Bone marrow (tissue), 2 donors: ENCODE data around the gene GABRG3.
"Not testable (repeated sequence)": the region's sequence is repeated elsewhere in the genome, so short reads cannot be mapped to it uniquely, and the experiment has no call there.

Experiments used
- DNase-seq, 2 donors: peaks; one replicate each; lab custom pipeline; 2025; lab: John Stamatoyannopoulos, UW

Gene GABRG3

DNA sequence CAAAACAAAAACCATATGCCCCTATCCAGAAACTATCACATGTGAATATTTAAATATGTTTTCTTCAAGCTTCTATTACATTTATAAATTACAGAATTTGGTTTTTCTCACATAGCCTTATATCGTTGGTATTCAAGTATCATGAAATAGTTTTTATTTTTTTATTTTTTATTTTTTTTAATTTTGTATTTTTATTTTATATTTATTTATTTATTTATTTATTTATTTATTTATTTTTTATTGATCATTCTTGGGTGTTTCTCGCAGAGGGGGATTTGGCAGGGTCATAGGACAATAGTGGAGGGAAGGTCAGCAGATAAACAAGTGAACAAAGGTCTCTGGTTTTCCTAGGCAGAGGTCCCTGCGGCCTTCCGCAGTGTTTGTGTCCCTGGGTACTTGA is 32.0 kb downstream of the GABRG3 start:
- DNase-seq = not testable (repeated sequence)

- not testable (repeated sequence) for DNase-seq
These were observed 33.2 kb downstream of the GABRG3 start for GRCh38 chr15:27004226-27004625.

DNA sequence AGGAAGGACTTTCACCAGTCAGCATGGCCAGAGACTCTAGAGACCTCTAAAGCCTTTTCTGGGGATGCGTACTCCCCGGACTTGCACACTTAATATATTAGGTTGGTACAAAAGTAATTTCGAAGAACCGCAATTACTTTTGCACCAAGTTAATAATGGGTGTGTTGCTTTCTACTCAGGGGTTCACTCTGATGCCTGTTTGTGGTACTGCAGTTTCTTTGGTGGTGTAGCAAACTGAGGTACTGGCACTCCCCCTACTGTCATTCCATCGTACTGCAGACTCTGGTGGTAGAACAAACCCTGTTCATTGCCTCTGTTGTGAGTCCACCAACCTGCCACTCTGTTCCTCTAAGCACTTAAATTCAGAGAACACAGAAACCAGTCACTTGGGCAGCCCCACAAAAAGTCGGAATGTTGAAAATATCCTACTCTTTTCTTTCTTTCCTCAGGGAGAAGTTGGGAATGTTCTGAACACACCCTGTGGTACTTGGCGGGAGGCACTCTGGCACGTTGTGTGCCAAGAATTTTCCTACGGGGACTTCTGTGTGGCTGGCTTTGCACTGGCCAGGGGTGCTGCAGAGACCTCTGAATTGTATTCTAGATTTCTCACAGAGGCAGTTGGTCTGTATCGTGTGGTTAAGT is 46.3 kb downstream of the GABRG3 start:
- DNase-seq = peak in 1 of 2 donors; percentile 69

GRCh38 chr15:27019687-27020086 is 48.7 kb downstream of the GABRG3 start:
- DNase-seq = no peak

GRCh38 chr15:27025481-27025966 is 54.5 kb downstream of the GABRG3 start:
- DNase-seq = no peak

- no peak for DNase-seq
These were observed 56.2 kb downstream of the GABRG3 start for GRCh38 chr15:27027229-27027628.

GRCh38 chr15:27028858-27029477 is 58.0 kb downstream of the GABRG3 start:
- no peak for DNase-seq

- DNase-seq = no peak
These were observed 65.2 kb downstream of the GABRG3 start for GRCh38 chr15:27036210-27036609.

GRCh38 chr15:27037501-27037900 is 66.5 kb downstream of the GABRG3 start:
- DNase-seq = no peak

DNA sequence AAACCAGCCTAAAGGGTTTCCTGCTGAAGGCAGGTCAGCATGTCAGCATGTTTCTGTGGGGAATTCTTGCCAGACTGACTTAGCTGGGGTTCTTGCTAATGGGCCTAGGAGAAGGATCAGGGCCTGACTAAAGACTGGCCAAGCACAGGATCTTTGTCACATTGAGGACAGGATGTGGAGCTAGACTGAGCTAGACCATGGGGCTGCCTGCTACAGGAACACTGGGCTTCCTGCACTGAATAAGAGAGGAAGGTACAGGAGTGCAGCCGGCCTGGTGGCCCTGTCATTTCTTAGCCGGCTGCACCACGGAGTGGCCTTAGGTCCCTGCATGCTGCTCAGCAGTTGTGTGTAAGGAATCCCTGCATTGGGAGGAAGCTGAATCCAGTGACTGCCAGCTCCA is 68.2 kb downstream of the GABRG3 start:
- DNase-seq = no peak

DNA sequence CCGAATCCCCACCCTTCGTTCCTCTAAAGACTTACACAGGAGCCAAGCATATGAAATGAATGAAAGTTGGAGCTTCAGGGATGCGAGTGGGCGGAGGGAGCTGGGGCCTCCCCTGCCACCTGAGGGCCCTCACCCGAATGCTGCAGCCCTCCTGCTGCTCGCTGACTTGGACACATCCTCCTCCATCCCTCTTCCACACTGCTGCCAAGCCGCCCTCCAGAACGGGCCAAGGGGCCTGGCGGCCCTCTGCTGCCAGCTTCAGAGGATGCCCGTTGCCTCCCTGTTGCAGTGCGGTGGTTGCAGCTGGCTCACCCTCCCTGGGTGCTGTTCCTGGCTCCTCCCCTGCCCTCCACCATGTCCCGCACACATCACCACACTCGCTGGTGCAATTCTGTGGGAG is 71.2 kb downstream of the GABRG3 start:
- DNase-seq = no peak

DNA sequence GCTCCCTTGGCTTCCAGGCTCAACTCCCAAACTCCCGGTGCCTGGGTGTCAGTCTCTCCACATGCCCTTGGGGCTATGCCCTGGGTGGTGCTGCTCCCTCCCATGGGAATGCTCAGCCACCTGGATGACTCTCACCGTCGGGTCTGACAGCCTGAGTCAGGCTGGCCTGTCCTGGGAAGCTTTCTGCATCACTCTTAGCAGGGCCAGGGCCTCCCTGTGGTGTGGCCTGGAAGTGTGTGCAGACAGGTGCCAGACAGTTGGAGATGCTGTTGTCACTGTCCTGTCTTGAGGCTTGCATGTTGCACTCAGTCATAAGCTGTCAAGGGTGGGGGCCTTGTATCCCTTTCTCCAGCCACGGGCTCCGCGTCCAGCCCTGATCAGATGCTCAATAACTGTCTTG is 71.7 kb downstream of the GABRG3 start:
- no peak for DNase-seq

DNA sequence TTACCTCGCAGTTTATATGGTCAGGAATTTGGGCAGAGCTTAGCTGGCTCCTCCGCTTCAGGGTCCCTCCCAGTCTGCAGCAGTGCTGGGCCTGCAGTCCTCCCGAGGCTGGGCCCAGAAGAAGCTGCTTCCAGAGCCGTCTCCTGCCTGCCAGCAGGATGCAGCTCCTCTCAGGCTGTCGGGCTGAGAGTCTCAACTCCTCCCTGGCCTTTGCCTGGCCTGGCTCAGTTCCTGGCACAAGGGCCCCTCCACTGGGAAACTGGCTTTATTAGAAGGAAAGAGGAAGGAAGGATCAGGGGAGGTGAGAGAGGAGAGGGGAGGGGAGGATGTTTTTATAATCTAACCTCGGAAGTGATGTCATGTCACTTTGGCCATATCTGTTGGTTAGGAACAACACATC is 72.8 kb downstream of the GABRG3 start:
- no peak for DNase-seq

GRCh38 chr15:27045796-27046195 is 74.8 kb downstream of the GABRG3 start:
- DNase-seq = no peak

- DNase-seq = no peak
These were observed 75.9 kb downstream of the GABRG3 start for GRCh38 chr15:27046880-27047279.

DNA sequence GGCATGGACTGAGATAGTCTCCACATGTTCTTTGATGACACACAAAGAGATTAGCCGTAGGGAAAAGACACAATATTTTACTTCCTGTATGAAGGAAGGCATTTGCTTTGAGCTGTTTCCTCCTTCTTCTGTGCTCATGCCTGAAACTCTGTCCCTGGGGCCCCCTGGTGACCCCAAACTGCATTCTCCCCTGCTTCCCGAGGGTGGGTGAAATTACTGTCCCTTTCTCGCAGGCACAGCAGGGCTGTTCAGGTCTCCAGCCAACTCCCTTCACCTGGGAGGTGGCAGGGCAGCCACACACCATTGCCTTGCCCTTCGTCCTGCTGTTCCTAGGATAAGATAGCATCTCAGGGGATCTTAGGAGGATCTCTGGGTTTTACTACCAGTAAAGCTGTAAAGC is 79.2 kb downstream of the GABRG3 start:
- no peak for DNase-seq

GRCh38 chr15:27054426-27054825 is 83.4 kb downstream of the GABRG3 start:
- DNase-seq = no peak

DNA sequence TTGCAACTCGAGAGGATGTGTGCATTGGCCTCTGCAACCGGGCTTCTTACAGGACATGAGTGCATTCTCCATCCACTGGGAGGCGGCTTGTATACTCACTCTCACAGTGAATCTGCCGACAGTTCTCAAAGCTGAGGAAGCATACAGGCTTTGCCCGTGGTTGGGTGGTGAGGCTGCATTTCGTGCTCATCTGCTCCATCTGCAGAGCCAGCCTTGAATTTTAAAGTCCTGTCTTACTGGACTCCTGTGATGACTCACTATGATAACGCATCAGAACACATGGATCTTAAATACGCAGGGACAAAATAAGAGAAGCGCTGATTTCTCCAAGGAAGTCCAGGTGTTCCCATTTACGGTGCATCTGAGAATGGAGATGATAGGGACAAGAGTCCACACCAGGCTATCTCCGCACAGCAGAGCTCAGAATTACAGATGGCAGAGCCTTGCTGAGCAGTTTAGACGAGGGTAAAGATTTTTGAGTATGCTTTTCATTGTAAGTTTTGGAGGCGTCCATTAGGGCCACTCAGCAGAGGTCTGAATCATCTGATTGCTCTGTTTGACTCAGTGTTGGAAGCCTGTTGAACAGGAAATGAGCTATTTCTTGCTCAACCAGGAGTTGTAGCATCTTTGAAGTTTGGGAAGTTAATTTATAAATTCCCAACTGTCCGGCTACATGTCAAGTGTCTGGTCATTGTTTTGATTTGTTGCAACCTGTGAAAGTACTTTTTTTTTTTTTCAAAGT is 87.1 kb downstream of the GABRG3 start:
- DNase-seq = no peak

- DNase-seq = no peak
These were observed 88.0 kb downstream of the GABRG3 start for GRCh38 chr15:27058939-27059338.

DNA sequence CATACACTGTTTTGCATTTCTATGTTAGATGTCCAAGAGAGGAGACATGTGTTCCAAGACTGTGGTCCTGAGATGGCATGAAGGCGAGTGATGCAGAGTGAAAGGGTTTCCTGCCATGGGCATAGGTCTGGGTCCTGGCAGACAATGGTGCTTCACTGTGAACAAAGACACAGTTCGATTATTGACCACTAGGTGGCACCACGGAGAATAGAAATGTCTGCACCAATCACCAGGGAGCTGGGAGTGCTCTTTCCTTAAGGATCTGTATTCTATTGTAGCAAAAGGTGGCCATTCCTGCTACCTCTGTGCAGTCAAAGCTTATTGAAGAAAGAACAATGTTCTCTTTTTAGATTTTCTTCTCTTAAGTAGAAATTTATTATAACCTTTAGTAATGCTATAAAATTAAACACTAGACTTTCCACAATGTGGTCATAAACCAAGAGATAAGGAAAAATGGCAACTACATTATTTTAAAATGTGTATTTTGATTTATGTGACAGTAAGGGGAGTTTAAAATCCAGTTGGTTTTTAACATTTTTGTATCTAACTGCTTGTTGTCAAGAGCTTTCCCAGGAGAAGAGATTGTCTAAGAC is 88.7 kb downstream of the GABRG3 start:
- peak in 1 of 2 donors; percentile 1 for DNase-seq

DNA sequence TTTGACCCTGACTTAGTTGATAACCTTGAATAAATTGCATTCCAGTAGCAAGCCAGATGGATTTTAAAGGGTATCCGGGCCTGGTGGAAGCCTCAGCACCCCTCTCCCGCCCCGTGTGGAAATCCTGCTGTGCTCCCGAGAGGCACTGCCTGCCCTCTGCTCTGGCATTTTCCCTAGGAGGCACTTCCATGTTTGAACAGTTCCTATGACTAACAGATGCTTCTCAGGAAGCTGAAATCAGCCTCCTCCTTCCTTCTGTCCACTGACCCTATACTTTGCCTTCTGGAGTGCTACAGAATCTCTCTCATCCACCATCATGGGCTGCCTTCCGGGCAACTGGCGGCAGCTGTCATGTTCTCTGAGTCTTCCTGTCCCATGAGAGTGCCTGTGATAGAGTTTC is 90.8 kb downstream of the GABRG3 start:
- DNase-seq = no peak

DNA sequence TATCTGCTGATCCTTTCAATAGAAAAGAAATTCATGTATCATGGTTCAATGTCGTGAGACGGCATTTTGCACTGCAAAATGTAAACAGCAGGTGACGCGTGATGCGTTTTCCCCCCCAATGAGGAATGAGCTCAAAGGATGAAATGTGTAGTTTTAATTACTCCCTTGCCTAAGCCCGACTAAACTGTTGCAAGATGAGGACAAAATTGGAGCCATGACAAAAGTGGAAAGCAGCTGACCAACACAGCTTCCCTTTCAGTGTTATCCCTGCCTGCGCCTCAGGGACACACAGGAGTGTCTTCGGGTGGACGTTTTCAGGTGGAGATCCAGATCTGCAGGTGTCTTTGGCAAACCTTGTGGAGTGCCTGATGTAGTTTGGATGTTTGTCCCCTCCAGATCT is 92.0 kb downstream of the GABRG3 start:
- no peak for DNase-seq

DNA sequence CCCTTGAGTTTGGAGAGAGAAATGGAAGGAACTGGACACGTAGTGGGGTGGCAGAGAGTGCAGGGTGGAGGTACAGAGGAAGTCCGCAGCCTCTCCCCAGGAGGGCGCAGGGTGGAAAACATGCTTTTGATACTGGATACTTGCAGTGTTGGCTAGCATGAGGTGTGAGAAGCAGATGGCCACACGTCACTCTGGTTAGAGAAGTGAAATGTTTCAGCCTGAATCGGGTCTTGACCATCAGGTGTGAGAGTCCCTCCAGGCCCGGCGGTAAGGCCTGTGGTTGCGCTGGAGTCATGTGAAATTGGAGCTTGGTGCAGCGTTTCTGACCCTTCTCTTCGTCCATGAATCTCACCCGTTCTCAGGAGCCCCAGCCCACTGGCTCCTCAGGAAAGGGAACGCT is 93.1 kb downstream of the GABRG3 start:
- no peak for DNase-seq
